ENCODE data around the gene GJB4.

The GJB4 gene

DNA sequence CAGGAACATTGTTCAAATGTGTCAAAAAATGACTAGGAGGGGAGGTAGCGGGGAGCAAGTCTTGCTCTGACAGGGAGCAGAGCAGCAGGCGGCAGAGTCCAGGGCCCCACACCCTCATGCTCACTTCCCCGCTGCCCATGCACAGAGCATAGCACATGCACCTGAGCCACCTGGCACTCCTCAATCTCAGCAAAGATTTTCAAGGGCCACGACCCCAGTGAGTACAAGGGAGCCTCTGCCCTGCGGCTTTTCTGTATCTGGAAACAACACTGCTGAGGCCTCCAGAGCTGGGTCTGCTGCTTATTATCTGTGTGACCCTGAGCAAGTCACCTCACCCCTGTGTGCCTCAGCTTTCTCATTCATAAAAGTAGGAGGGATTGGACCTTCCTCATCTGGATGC lies 20.4 kb downstream of the GJB4 start:
- Mint-ChIP-seq H3K36me3 (ENCODE audit: low read depth) (no peaks in the 10 kb centered on the region), H3K9me3 (no peaks in the 10 kb centered on the region), H3K27me3 (peaks cover 66% of the 10 kb centered on the region), H3K27ac (no peak overlapping the region), H3K4me1 (ENCODE audit: low read depth) (peaks cover 3% of the 10 kb centered on the region), H3K4me3 (no peak overlapping the region)
- DNase-seq: no peak

- Mint-ChIP-seq H3K36me3 (ENCODE audit: low read depth) (no peaks in the 10 kb centered on the region), H3K9me3 (no peaks in the 10 kb centered on the region), H3K27ac (no peak overlapping the region), H3K4me1 (ENCODE audit: low read depth) (peaks cover 3% of the 10 kb centered on the region), H3K27me3 (peaks cover 71% of the 10 kb centered on the region), H3K4me3 (no peak overlapping the region)
- no peak for DNase-seq
Measured at GRCh38 chr1:34780528-34780927, 21.0 kb downstream of the GJB4 start.

GRCh38 chr1:34781071-34781843 lies 21.7 kb downstream of the GJB4 start, which contains the start of gene GJB3:
GJB3 (plus strand) TSS chr1:34781214; CDS start chr1:34784763, 3,549 bp downstream.
- H3K4me3 Mint-ChIP-seq: peak within 1 kb of the TSS; percentile 40
- H3K4me1 Mint-ChIP-seq (ENCODE audit: low read depth): peaks cover 3% of the 10 kb centered on the region
- H3K27ac Mint-ChIP-seq: no peak within 1 kb of the TSS
- no peaks in the 10 kb centered on the region for H3K9me3 Mint-ChIP-seq
- no peaks in the 10 kb centered on the region for H3K36me3 Mint-ChIP-seq (ENCODE audit: low read depth)
- peaks cover 74% of the 10 kb centered on the region for H3K27me3 Mint-ChIP-seq
- DNase-seq: no peak

GRCh38 chr1:34781844-34782391 lies 22.4 kb downstream of the GJB4 start:
- H3K4me3 Mint-ChIP-seq: no peak overlapping the region
- H3K27me3 Mint-ChIP-seq: peaks cover 80% of the 10 kb centered on the region
- H3K27ac Mint-ChIP-seq: no peak overlapping the region
- no peaks in the 10 kb centered on the region for H3K36me3 Mint-ChIP-seq (ENCODE audit: low read depth)
- H3K9me3 Mint-ChIP-seq: no peaks in the 10 kb centered on the region
- no peak for DNase-seq
- peaks cover 8% of the 10 kb centered on the region for H3K4me1 Mint-ChIP-seq (ENCODE audit: low read depth)

DNA sequence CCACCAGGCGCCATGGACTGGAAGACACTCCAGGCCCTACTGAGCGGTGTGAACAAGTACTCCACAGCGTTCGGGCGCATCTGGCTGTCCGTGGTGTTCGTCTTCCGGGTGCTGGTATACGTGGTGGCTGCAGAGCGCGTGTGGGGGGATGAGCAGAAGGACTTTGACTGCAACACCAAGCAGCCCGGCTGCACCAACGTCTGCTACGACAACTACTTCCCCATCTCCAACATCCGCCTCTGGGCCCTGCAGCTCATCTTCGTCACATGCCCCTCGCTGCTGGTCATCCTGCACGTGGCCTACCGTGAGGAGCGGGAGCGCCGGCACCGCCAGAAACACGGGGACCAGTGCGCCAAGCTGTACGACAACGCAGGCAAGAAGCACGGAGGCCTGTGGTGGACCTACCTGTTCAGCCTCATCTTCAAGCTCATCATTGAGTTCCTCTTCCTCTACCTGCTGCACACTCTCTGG lies 25.2 kb downstream of the GJB4 start:
- H3K9me3 Mint-ChIP-seq: no peaks in the 10 kb centered on the region
- H3K27ac Mint-ChIP-seq: no peak overlapping the region
- H3K27me3 Mint-ChIP-seq: peaks cover 78% of the 10 kb centered on the region
- DNase-seq: no peak
- H3K4me3 Mint-ChIP-seq: no peak overlapping the region
- no peaks in the 10 kb centered on the region for H3K36me3 Mint-ChIP-seq (ENCODE audit: low read depth)
- peaks cover 9% of the 10 kb centered on the region for H3K4me1 Mint-ChIP-seq (ENCODE audit: low read depth)

- no peaks in the 10 kb centered on the region for H3K9me3 Mint-ChIP-seq
- DNase-seq: no peak
- H3K36me3 Mint-ChIP-seq (ENCODE audit: low read depth): no peaks in the 10 kb centered on the region
- peaks cover 13% of the 10 kb centered on the region for H3K4me1 Mint-ChIP-seq (ENCODE audit: low read depth)
- no peak overlapping the region for H3K27ac Mint-ChIP-seq
- H3K27me3 Mint-ChIP-seq: peaks cover 76% of the 10 kb centered on the region
- H3K4me3 Mint-ChIP-seq: no peak overlapping the region
Measured at GRCh38 chr1:34785231-34785874, 25.8 kb downstream of the GJB4 start.

- Mint-ChIP-seq H3K27ac (no peak overlapping the region), H3K9me3 (no peaks in the 10 kb centered on the region), H3K4me1 (ENCODE audit: low read depth) (peaks cover 13% of the 10 kb centered on the region)
Measured at GRCh38 chr1:34785875-34786470, 26.4 kb downstream of the GJB4 start.

GRCh38 chr1:34786521-34787325 lies 27.2 kb downstream of the GJB4 start:
- Mint-ChIP-seq H3K27ac (no peak overlapping the region), H3K27me3 (peaks cover 83% of the 10 kb centered on the region), H3K4me1 (ENCODE audit: low read depth) (peaks cover 13% of the 10 kb centered on the region), H3K9me3 (no peaks in the 10 kb centered on the region), H3K4me3 (no peak overlapping the region), H3K36me3 (ENCODE audit: low read depth) (no peaks in the 10 kb centered on the region)
- peak; percentile 74 for DNase-seq

More at GRCh38 chr1:34785875-34786470, 26.4 kb downstream of the GJB4 start:
- DNase-seq: no peak
- Mint-ChIP-seq H3K27me3 (peaks cover 78% of the 10 kb centered on the region), H3K36me3 (ENCODE audit: low read depth) (no peaks in the 10 kb centered on the region), H3K4me3 (no peak overlapping the region)

- DNase-seq: no peak
- Mint-ChIP-seq H3K4me3 (no peak overlapping the region), H3K36me3 (ENCODE audit: low read depth) (no peaks in the 10 kb centered on the region), H3K27me3 (peaks cover 82% of the 10 kb centered on the region), H3K27ac (no peak overlapping the region), H3K4me1 (ENCODE audit: low read depth) (peaks cover 14% of the 10 kb centered on the region), H3K9me3 (no peaks in the 10 kb centered on the region)
Measured at GRCh38 chr1:34787461-34788420, 28.2 kb downstream of the GJB4 start.

GRCh38 chr1:34790985-34791384 lies 31.4 kb downstream of the GJB4 start:
- no peaks in the 10 kb centered on the region for H3K9me3 Mint-ChIP-seq
- no peak overlapping the region for H3K27ac Mint-ChIP-seq
- no peaks in the 10 kb centered on the region for H3K36me3 Mint-ChIP-seq (ENCODE audit: low read depth)
- no peak for DNase-seq
- peaks cover 14% of the 10 kb centered on the region for H3K4me1 Mint-ChIP-seq (ENCODE audit: low read depth)
- no peak overlapping the region for H3K4me3 Mint-ChIP-seq
- H3K27me3 Mint-ChIP-seq: peaks cover 78% of the 10 kb centered on the region

DNA sequence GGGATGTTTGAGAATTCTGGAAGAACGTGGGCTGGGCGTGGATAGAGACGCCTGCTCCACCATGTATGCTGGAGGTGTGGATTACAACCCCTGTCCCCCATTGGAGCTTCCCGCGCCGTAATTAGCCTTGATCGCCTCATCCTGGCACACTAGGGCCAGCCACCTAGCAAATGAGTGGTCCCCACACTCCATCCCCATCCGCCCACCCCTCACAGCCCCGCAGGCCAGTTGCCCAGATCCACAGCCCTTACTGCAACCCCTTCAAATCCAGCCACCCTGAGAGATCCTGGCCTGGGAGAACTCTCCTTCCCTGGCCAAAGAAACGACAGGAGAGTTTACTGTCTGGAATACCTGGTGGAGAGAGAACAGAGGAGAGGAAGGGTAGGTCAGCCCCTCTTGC lies 32.9 kb downstream of the GJB4 start:
- Mint-ChIP-seq H3K4me3 (peak overlapping the region; percentile 8), H3K4me1 (ENCODE audit: low read depth) (peaks cover 18% of the 10 kb centered on the region), H3K27ac (no peak overlapping the region), H3K36me3 (ENCODE audit: low read depth) (no peaks in the 10 kb centered on the region), H3K9me3 (no peaks in the 10 kb centered on the region), H3K27me3 (peaks cover 66% of the 10 kb centered on the region)
- no peak for DNase-seq

GRCh38 chr1:34792868-34793727 lies 33.6 kb downstream of the GJB4 start, which contains the start of gene GJA4:
GJA4 (plus strand) TSS chr1:34792999; CDS start chr1:34794214, 1,215 bp downstream.
- H3K9me3 Mint-ChIP-seq: no peaks in the 10 kb centered on the region
- H3K27me3 Mint-ChIP-seq: peaks cover 60% of the 10 kb centered on the region
- DNase-seq: no peak
- peaks cover 18% of the 10 kb centered on the region for H3K4me1 Mint-ChIP-seq (ENCODE audit: low read depth)
- peak within 1 kb of the TSS; percentile 8 for H3K4me3 Mint-ChIP-seq
- no peaks in the 10 kb centered on the region for H3K36me3 Mint-ChIP-seq (ENCODE audit: low read depth)
- H3K27ac Mint-ChIP-seq: no peak within 1 kb of the TSS

All from activated T-cell treated with anti-CD3 and anti-CD28 coated beads, Interleukin-2, amount 50 U/mL, for 24 hours (primary cell).